ENCODE measurements around the gene DCAF8L2. TPM values are rescaled to one million over a fixed set of nuclear protein-coding genes. Genes with fewer than 3 reads are reported as not detected.

DCAF8L2 gene
- total and polyA plus RNA-seq, 10 of the 15 experiments (the other 5 are each of a cell fraction or from before 2014, with no cell fraction given) = not detected

DNA sequence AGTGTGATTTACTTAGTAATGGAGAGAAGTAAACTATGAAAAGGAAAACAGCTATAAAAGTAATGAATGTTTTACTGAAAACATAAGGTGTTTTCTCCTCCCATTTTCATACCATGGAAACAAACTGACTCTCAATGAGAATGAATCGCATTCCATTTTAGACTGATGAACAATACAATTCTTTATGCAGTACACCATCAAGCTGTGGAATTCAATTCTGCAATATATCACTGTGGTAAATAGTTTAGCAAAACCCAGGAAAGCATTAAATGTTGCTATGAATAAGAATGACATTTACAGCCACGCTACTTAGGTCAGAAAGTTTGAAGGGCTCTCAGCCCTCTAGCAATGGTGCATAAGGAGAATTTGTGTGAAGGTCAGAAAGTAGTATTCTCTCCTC lies 7.4 kb downstream of the DCAF8L2 start:
- Histone ChIP-seq H3K4me3 (no peak overlapping the region), H3K4me1 (ENCODE audit: control insufficient read depth, insufficient read depth, low read length) (no peaks in the 10 kb centered on the region), H3K36me3 (ENCODE audit: control insufficient read depth in 2 of 2, insufficient read depth in 2 of 2, low read length in 1 of 2) (no peaks in the 10 kb centered on the region), H3K4me2 (ENCODE audit: control insufficient read depth, insufficient read depth) (no peak overlapping the region), H3K79me2 (ENCODE audit: control insufficient read depth, insufficient read depth, low read length) (no peaks in the 10 kb centered on the region), H3K9me3 (replicated peaks; ENCODE audit: control insufficient read depth, insufficient read depth, low read length) (no peaks in the 10 kb centered on the region), H3K27ac (ENCODE audit: control insufficient read depth, insufficient read depth) (no peak overlapping the region), H4K20me1 (ENCODE audit: control insufficient read depth, insufficient read depth) (no peaks in the 10 kb centered on the region), H2AFZ (ENCODE audit: control insufficient read depth, low read depth, low read length) (no peak overlapping the region), H3K9ac (ENCODE audit: control insufficient read depth, insufficient read depth, low read length) (no peak overlapping the region), H3K27me3 (replicated peaks in 1 of 2; ENCODE audit: control insufficient read depth in 2 of 2, insufficient read depth in 2 of 2, low read length in 1 of 2) (no peaks in the 10 kb centered on the region)
- ChIA-PET RAD21 (ENCODE audit: unreplicated experiment) (no interaction called here), SMC1A (ENCODE audit: uncharacterized antibody, unreplicated experiment) (no interaction called here), POLR2A (no interaction called here), CTCF (no interaction called here)
- intact Hi-C loops (cut with micrococcal nuclease; ENCODE audit: unreplicated experiment) (loop anchor here (10.0 kb wide), 1 partner anchor 63 kb away; no protein-coding TSS in a partner anchor), in situ Hi-C loops (cut with MboI) (no loop called here)
- no peak for ATAC-seq
- no peak for FAIRE-seq
- no TSS peak for BruUV-seq (replicated peaks)
- 30% methylated on average over 2 of the region's 2 CpGs for WGBS (ENCODE audit: insufficient coverage, insufficient replicate concordance, low lambda C conversion rate, missing lambda C conversion rate)
- no peak for DNase-seq (ENCODE audit: low read depth, low spot score)
- TF ChIP-seq NFXL1 (IDR thresholded peaks at IDR 0.05; ENCODE audit: borderline replicate concordance) (no peak), SIX5 (IDR thresholded peaks at IDR 0.05; ENCODE audit: low read depth, low read length, severe bottlenecking) (no peak), NFIC (IDR thresholded peaks at IDR 0.05; ENCODE audit: low read depth, low read length) (no peak), MTA2 (IDR thresholded peaks at IDR 0.05; ENCODE audit: low read depth) (no peak), IKZF2 (IDR thresholded peaks at IDR 0.05) (no peak), POU2F2 (IDR thresholded peaks at IDR 0.05; ENCODE audit: borderline replicate concordance, low read depth, low read length) (no peak), YBX1 (IDR thresholded peaks at IDR 0.05) (no peak), BRCA1 (IDR thresholded peaks at IDR 0.05; ENCODE audit: low read depth, low read length) (no peak), NR2C1 (IDR thresholded peaks at IDR 0.05) (no peak), MYC (IDR thresholded peaks at IDR 0.05; ENCODE audit: insufficient read depth, insufficient read length, insufficient replicate concordance, low read length, severe bottlenecking) (no peak), ASH2L (IDR thresholded peaks at IDR 0.05; ENCODE audit: borderline replicate concordance, low read depth) (no peak), KAT2A (conservative IDR thresholded peaks at IDR 0.05; ENCODE audit: control insufficient read depth, low read depth, low read length) (no peak), STAT3 (IDR thresholded peaks at IDR 0.05; ENCODE audit: low read depth, low read length) (no peak), NR2F1 (conservative IDR thresholded peaks at IDR 0.05) (no peak)
- TF ChIP-seq, protein P1, sequence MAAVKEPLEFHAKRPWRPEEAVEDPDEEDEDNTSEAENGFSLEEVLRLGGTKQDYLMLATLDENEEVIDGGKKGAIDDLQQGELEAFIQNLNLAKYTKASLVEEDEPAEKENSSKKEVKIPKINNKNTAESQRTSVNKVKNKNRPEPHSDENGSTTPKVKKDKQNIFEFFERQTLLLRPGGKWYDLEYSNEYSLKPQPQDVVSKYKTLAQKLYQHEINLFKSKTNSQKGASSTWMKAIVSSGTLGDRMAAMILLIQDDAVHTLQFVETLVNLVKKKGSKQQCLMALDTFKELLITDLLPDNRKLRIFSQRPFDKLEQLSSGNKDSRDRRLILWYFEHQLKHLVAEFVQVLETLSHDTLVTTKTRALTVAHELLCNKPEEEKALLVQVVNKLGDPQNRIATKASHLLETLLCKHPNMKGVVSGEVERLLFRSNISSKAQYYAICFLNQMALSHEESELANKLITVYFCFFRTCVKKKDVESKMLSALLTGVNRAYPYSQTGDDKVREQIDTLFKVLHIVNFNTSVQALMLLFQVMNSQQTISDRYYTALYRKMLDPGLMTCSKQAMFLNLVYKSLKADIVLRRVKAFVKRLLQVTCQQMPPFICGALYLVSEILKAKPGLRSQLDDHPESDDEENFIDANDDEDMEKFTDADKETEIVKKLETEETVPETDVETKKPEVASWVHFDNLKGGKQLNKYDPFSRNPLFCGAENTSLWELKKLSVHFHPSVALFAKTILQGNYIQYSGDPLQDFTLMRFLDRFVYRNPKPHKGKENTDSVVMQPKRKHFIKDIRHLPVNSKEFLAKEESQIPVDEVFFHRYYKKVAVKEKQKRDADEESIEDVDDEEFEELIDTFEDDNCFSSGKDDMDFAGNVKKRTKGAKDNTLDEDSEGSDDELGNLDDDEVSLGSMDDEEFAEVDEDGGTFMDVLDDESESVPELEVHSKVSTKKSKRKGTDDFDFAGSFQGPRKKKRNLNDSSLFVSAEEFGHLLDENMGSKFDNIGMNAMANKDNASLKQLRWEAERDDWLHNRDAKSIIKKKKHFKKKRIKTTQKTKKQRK (IDR thresholded peaks at IDR 0.05; ENCODE audit: low read depth, low read length) = no peak
- TF ChIP-seq, protein P2, sequence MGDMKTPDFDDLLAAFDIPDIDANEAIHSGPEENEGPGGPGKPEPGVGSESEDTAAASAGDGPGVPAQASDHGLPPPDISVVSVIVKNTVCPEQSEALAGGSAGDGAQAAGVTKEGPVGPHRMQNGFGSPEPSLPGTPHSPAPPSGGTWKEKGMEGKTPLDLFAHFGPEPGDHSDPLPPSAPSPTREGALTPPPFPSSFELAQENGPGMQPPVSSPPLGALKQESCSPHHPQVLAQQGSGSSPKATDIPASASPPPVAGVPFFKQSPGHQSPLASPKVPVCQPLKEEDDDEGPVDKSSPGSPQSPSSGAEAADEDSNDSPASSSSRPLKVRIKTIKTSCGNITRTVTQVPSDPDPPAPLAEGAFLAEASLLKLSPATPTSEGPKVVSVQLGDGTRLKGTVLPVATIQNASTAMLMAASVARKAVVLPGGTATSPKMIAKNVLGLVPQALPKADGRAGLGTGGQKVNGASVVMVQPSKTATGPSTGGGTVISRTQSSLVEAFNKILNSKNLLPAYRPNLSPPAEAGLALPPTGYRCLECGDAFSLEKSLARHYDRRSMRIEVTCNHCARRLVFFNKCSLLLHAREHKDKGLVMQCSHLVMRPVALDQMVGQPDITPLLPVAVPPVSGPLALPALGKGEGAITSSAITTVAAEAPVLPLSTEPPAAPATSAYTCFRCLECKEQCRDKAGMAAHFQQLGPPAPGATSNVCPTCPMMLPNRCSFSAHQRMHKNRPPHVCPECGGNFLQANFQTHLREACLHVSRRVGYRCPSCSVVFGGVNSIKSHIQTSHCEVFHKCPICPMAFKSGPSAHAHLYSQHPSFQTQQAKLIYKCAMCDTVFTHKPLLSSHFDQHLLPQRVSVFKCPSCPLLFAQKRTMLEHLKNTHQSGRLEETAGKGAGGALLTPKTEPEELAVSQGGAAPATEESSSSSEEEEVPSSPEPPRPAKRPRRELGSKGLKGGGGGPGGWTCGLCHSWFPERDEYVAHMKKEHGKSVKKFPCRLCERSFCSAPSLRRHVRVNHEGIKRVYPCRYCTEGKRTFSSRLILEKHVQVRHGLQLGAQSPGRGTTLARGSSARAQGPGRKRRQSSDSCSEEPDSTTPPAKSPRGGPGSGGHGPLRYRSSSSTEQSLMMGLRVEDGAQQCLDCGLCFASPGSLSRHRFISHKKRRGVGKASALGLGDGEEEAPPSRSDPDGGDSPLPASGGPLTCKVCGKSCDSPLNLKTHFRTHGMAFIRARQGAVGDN (IDR thresholded peaks at IDR 0.05) = no peak

All from GM12878 (cell line).